Smooth muscle cell (in vitro differentiated cells): ENCODE results near the gene UGT1A10. TPM values are rescaled to one million over a fixed set of nuclear protein-coding genes. Genes with fewer than 3 reads are reported as not detected.

Experiments used
- DNase-seq: peaks from one replicate; lab custom pipeline; 2025; ENCODE audit not compliant: unreplicated experiment; lab: John Stamatoyannopoulos, UW
- H2AFZ ChIP-seq: fragments of 200-600 bp; sonication (generic); 2 replicates; pipeline ENCODE4 v1.6.0; 2016; ENCODE audit warnings: antibody characterized with exemption, low read depth, mild to moderate bottlenecking
- H3F3A ChIP-seq: fragments of 200-600 bp; sonication (generic); 2 replicates; pipeline ENCODE4 v1.6.0; 2017; ENCODE audit warnings: antibody characterized with exemption, low read depth
- H3K27ac ChIP-seq: fragments of 200-600 bp; sonication (generic); 2 replicates; pipeline ENCODE4 v1.5.1; 2016; ENCODE audit warnings: low read depth, mild to moderate bottlenecking
- H3K27me3 ChIP-seq: fragments of 200-600 bp; sonication (generic); 2 replicates; pipeline ENCODE4 v1.6.1; 2016; ENCODE audit warnings: low read depth, mild to moderate bottlenecking
- H3K36me3 ChIP-seq: fragments of 200-600 bp; sonication (generic); 2 replicates; pipeline ENCODE4 v1.5.1; 2016; ENCODE audit warnings: low read depth
- H3K4me1 ChIP-seq: fragments of 200-600 bp; sonication (generic); 2 replicates; pipeline ENCODE4 v1.5.1; 2016; ENCODE audit warnings: low read depth
- H3K4me2 ChIP-seq: fragments of 200-600 bp; sonication (generic); 2 replicates; pipeline ENCODE4 v1.6.0; 2016; ENCODE audit warnings: mild to moderate bottlenecking
- H3K4me3 ChIP-seq: fragments of 200-600 bp; sonication (generic); 2 replicates; pipeline ENCODE4 v1.5.1; 2016; ENCODE audit warnings: mild to moderate bottlenecking
- H3K79me2 ChIP-seq: fragments of 200-600 bp; sonication (generic); 2 replicates; pipeline ENCODE4 v1.6.0; 2016; ENCODE audit warnings: low read depth, mild to moderate bottlenecking
- H3K9ac ChIP-seq: fragments of 200-600 bp; sonication (generic); 2 replicates; pipeline ENCODE4 v1.6.0; 2016; ENCODE audit warnings: low read depth
- H3K9me3 ChIP-seq: fragments of 200-600 bp; sonication (generic); replicated peaks from 2 replicates; pipeline ENCODE4 v1.5.1; 2016; ENCODE audit warnings: low read depth
- H4K20me1 ChIP-seq: fragments of 200-600 bp; sonication (generic); 2 replicates; pipeline ENCODE4 v1.6.0; 2016; ENCODE audit warnings: low read depth
- WGBS: methylation state at CpG from one replicate; pipeline ENCODE4 v1.1.7; 2016; ENCODE audit warnings: low lambda C conversion rate; 5-methylcytosine and 5-hydroxymethylcytosine counted together
- polyA plus RNA-seq: library from polyadenylated mRNA; unstranded; fragments of >200 nt; fragmentation: Nextera tagmentation; extraction: Ambion mirVana; gene quantifications from 2 replicates; pipeline ENCODE4 v1.2.1, GENCODE V29; 2016
- total RNA-seq: library from RNA; depleted of rRNA; stranded (reverse); fragments of >200 nt; gene quantifications from 2 replicates; pipeline ENCODE4 v1.2.3, GENCODE V29; 2014
- TF ChIP-seq, protein P1 (sequence below): fragments of 200-600 bp; sonication (generic); IDR thresholded peaks from 2 replicates; pipeline ENCODE4 v1.5.1; 2017; ENCODE audit warnings: borderline replicate concordance, mild to moderate bottlenecking, antibody characterized with exemption; ENCODE audit not compliant: insufficient read depth, poor library complexity, severe bottlenecking

UGT1A10 gene
- total and polyA plus RNA-seq, 2 experiments from 2014 or later = not detected

DNA sequence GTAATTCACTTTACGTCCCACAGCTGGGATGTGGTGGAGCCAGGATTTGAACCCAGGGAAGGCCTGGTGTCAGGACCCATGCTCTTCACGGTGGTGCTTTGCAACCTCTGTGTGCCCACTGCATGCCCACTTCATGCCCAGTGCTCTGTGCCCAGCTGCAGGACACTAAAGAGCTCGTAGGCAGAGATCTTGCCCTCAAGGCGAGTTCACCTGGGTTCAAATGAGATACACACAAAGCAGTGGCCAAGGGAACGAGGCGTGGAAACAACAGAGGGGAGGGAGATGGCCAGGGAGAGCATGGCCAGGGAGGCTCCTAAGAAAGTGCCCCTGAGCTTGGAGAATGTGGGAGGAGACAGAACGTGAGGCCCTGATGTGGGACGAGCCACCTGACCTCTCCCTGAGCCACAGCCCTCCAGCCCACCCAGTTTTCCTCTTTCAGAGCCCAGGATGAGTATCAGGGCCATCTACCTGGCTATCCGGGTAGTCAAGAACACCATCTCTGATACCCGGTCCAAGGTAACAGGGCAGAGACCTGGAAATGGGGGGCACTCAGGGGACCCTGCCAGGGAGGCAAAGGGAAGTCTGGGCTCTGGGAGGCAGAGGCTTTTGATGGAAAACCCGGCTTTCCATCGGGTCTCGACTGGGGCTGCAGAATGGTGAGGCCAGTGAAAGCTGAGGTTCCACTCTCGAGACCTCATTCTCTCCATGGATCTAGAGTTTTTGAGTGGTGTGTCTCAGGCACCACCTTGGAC lies 162.3 kb downstream of the UGT1A10 start:
- no peaks in the 10 kb centered on the region for H3K9me3 ChIP-seq
- no peak for DNase-seq
- H3K36me3 ChIP-seq = no peaks in the 10 kb centered on the region
- H3K4me3 ChIP-seq = no peak overlapping the region
- H2AFZ ChIP-seq = no peak overlapping the region
- TF ChIP-seq, protein P1, sequence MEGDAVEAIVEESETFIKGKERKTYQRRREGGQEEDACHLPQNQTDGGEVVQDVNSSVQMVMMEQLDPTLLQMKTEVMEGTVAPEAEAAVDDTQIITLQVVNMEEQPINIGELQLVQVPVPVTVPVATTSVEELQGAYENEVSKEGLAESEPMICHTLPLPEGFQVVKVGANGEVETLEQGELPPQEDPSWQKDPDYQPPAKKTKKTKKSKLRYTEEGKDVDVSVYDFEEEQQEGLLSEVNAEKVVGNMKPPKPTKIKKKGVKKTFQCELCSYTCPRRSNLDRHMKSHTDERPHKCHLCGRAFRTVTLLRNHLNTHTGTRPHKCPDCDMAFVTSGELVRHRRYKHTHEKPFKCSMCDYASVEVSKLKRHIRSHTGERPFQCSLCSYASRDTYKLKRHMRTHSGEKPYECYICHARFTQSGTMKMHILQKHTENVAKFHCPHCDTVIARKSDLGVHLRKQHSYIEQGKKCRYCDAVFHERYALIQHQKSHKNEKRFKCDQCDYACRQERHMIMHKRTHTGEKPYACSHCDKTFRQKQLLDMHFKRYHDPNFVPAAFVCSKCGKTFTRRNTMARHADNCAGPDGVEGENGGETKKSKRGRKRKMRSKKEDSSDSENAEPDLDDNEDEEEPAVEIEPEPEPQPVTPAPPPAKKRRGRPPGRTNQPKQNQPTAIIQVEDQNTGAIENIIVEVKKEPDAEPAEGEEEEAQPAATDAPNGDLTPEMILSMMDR = no peak
- no peak overlapping the region for H3K9ac ChIP-seq
- no peak overlapping the region for H3K4me2 ChIP-seq
- no peak overlapping the region for H3K27ac ChIP-seq
- no peaks in the 10 kb centered on the region for H4K20me1 ChIP-seq
- 89% methylated on average over 14 of the region's 14 CpGs for WGBS
- no peaks in the 10 kb centered on the region for H3F3A ChIP-seq
- no peaks in the 10 kb centered on the region for H3K79me2 ChIP-seq
- H3K4me1 ChIP-seq = no peaks in the 10 kb centered on the region
- H3K27me3 ChIP-seq = no peaks in the 10 kb centered on the region

DNA sequence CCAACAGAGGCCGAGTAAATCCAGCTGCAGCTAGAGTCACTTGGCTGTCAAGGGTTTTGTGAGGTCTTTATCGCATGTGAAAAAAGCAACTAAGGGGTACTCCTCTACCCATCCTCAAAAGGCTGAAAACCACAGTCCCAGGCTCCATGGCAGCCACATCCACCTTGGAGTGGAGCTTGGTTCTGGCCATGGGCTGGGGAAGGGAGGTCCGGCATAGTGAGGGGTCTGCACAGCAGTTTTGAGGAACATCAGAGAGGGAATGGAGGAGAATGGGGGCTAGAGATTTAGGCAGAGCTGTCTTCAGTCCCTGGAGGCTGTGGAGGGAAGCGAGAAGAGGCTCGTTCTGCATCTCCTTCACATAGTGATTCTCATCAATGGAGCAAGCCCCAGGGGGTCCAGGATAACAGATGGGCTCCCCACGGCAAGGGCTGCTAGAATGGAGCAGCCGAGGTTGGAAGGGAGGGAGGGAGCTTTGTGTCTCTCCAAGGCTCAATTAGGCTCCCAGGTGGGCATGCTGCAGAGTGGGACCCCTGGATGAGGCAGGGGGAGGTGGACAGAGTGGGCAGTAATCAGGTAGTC lies 162.9 kb downstream of the UGT1A10 start:
- whole genome bisulfite sequencing = 67% methylated on average over 7 of the region's 7 CpGs
- no peak overlapping the region for H3K4me2 ChIP-seq
- no peaks in the 10 kb centered on the region for H3K36me3 ChIP-seq
- H3K4me3 ChIP-seq = no peak overlapping the region
- H2AFZ ChIP-seq = no peak overlapping the region
- no peaks in the 10 kb centered on the region for H3K4me1 ChIP-seq
- H3K27me3 ChIP-seq = no peaks in the 10 kb centered on the region
- no peak for DNase-seq
- TF ChIP-seq, protein P1 = no peak
- H4K20me1 ChIP-seq = no peaks in the 10 kb centered on the region
- no peak overlapping the region for H3K9ac ChIP-seq
- H3K27ac ChIP-seq = no peak overlapping the region
- H3K79me2 ChIP-seq = no peaks in the 10 kb centered on the region
- no peaks in the 10 kb centered on the region for H3F3A ChIP-seq
- no peaks in the 10 kb centered on the region for H3K9me3 ChIP-seq

DNA sequence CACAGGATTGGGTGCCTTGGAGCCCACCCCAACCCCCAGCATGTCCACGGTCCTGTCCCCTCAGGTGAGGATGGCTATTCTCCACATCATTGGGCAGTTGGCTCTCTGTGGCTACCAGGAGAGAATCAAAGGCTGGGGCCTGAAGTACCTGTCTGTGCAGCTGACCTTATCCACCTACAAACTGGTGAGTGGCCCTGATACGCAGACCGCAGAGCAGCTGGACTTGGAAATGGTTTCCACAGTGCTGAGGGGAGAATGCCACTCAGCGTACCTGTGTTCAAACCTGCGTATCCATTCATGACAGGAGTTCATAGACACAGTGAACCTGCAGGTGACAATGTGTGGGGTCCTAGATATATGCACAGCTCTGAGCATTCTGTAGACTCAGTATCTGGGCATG lies 163.5 kb downstream of the UGT1A10 start:
- H3K4me1 ChIP-seq = no peaks in the 10 kb centered on the region
- H3K27ac ChIP-seq = no peak overlapping the region
- no peak overlapping the region for H2AFZ ChIP-seq
- DNase-seq = no peak
- WGBS = 55% methylated on average over 5 of the region's 5 CpGs
- no peak overlapping the region for H3K4me3 ChIP-seq
- no peaks in the 10 kb centered on the region for H3K36me3 ChIP-seq
- H3K9ac ChIP-seq = no peak overlapping the region
- no peaks in the 10 kb centered on the region for H3F3A ChIP-seq
- no peaks in the 10 kb centered on the region for H3K79me2 ChIP-seq
- H4K20me1 ChIP-seq = no peaks in the 10 kb centered on the region
- no peaks in the 10 kb centered on the region for H3K27me3 ChIP-seq
- TF ChIP-seq, protein P1 = no peak
- no peaks in the 10 kb centered on the region for H3K9me3 ChIP-seq
- no peak overlapping the region for H3K4me2 ChIP-seq
